Activated B cell treated with CpG ODN at 0.5 μM for 24 hours (primary cell): Measurements from ENCODE around the gene ADGRB3. TPM values are rescaled to one million over a fixed set of nuclear protein-coding genes. Genes with fewer than 3 reads are reported as not detected.

Source experiments
- ATAC-seq: fragments of 200-7000 bp; cut with Tn5 transposase; one replicate; pipeline ENCODE4 v1.10.0; 2021; ENCODE audit warnings: low read depth, mild to moderate bottlenecking, moderate library complexity
- CTCF ChIA-PET: fragments of 350-600 bp; sonication (Branson Sonifier 250); formaldehyde crosslinking; loops from one replicate; lab custom pipeline; 2021; ENCODE audit warnings: antibody characterized with exemption; lab: Charles Lee
- POLR2A ChIA-PET: fragments of 350-600 bp; sonication (Branson Sonifier 250); formaldehyde crosslinking; loops from one replicate; lab custom pipeline; 2021; ENCODE audit warnings: antibody characterized with exemption; lab: Charles Lee
- DNase-seq: peaks from one replicate; pipeline ENCODE4 v3.0.0; 2022
- H3K27ac Mint-ChIP-seq: one replicate; pipeline ENCODE4 v1.8.0; 2020; ENCODE audit warnings: mixed read lengths
- H3K27me3 Mint-ChIP-seq: one replicate; pipeline ENCODE4 v1.8.0; 2021; ENCODE audit warnings: mixed read lengths
- H3K36me3 Mint-ChIP-seq: one replicate; pipeline ENCODE4 v1.8.0; 2021; ENCODE audit warnings: low read depth, mixed read lengths
- H3K4me1 Mint-ChIP-seq: one replicate; pipeline ENCODE4 v1.8.0; 2021; ENCODE audit warnings: mixed read lengths
- H3K4me3 Mint-ChIP-seq: one replicate; pipeline ENCODE4 v1.8.0; 2020; ENCODE audit warnings: mild to moderate bottlenecking, mixed read lengths
- H3K9me3 Mint-ChIP-seq: one replicate; pipeline ENCODE4 v1.8.0; 2020; ENCODE audit warnings: mixed read lengths
- intact Hi-C: fragments of 100-400 bp; cut with micrococcal nuclease; formaldehyde crosslinking; loops from one replicate; pipeline ENCODE4 v1.15.1; 2024
- total RNA-seq: library from RNA; stranded (reverse); gene quantifications from 2 replicates; pipeline ENCODE4 v1.2.3, GENCODE V29; 2022
- TF ChIP-seq, protein P1 (sequence below): fragments of 200-600 bp; IDR thresholded peaks from one replicate; pipeline ENCODE4 v1.8.0; 2022; ENCODE audit warnings: antibody characterized with exemption, mild to moderate bottlenecking

Gene ADGRB3
- total RNA-seq, 1 donor from 2014 or later = not detected

DNA sequence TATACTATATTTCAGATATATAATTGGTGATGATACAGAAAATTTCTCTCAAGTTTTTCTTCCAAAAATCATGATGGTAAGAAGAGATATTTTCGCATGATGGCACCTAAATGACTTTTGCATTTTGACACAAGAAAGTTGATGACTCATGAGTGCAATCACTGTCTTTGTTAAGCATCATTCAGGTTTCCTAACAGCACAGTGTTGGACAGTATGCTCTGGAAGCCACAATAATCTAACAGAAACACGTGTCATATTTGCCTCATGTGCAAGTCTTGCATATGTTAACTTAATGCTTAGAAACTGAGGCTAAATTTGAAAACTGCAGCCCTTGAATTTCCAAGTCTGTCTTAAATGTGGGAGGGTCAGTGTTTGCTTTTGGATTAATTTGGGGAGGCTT is 628.2 kb downstream of the ADGRB3 start:
- intact Hi-C loops = no loop called here
- Mint-ChIP-seq H3K9me3 (no peaks in the 10 kb centered on the region), H3K4me3 (no peak overlapping the region), H3K36me3 (no peaks in the 10 kb centered on the region), H3K27me3 (no peaks in the 10 kb centered on the region), H3K27ac (no peak overlapping the region), H3K4me1 (no peaks in the 10 kb centered on the region)
- TF ChIP-seq, protein P1, sequence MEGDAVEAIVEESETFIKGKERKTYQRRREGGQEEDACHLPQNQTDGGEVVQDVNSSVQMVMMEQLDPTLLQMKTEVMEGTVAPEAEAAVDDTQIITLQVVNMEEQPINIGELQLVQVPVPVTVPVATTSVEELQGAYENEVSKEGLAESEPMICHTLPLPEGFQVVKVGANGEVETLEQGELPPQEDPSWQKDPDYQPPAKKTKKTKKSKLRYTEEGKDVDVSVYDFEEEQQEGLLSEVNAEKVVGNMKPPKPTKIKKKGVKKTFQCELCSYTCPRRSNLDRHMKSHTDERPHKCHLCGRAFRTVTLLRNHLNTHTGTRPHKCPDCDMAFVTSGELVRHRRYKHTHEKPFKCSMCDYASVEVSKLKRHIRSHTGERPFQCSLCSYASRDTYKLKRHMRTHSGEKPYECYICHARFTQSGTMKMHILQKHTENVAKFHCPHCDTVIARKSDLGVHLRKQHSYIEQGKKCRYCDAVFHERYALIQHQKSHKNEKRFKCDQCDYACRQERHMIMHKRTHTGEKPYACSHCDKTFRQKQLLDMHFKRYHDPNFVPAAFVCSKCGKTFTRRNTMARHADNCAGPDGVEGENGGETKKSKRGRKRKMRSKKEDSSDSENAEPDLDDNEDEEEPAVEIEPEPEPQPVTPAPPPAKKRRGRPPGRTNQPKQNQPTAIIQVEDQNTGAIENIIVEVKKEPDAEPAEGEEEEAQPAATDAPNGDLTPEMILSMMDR = no peak
- DNase-seq (no peak), ATAC-seq (no peak)
- ChIA-PET CTCF (no interaction called here), POLR2A (no interaction called here)

DNA sequence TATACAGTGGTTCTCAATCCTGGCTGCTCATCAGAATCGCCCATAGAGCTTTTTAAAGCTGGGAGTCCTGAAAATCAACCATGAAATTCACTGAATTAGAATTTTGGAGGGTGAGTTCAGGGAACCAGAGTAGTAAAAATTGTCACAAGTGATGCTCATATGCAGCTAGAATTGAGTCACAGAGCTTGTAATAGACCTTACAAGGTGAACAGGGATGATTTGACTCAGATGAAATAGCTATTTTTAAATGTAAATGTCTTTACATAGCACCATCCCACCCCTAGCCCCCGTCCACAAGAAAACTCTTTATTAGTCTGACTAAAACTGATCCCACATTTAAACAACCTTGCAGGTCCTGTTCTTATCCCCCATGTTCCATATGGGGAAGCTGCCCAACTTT is 630.0 kb downstream of the ADGRB3 start:
- Mint-ChIP-seq H3K4me3 (no peak overlapping the region), H3K9me3 (no peaks in the 10 kb centered on the region), H3K4me1 (no peaks in the 10 kb centered on the region), H3K36me3 (no peaks in the 10 kb centered on the region), H3K27ac (no peak overlapping the region), H3K27me3 (no peaks in the 10 kb centered on the region)
- CTCF ChIA-PET = no interaction called here
- DNase-seq (no peak), ATAC-seq (no peak)
- TF ChIP-seq, protein P1 = no peak
- POLR2A ChIA-PET = no interaction called here
- intact Hi-C loops = no loop called here

GRCh38 chr6:69265706-69266105 is 630.6 kb downstream of the ADGRB3 start:
- intact Hi-C loops = no loop called here
- H3K9me3 Mint-ChIP-seq = no peaks in the 10 kb centered on the region
- TF ChIP-seq, protein P1 = no peak
- no peaks in the 10 kb centered on the region for H3K36me3 Mint-ChIP-seq
- H3K27ac Mint-ChIP-seq = no peak overlapping the region
- no peak overlapping the region for H3K4me3 Mint-ChIP-seq
- POLR2A ChIA-PET = no interaction called here
- H3K4me1 Mint-ChIP-seq = no peaks in the 10 kb centered on the region
- CTCF ChIA-PET = no interaction called here
- no peaks in the 10 kb centered on the region for H3K27me3 Mint-ChIP-seq
- DNase-seq (no peak), ATAC-seq (no peak)

GRCh38 chr6:69276204-69276603 is 641.1 kb downstream of the ADGRB3 start:
- no peaks in the 10 kb centered on the region for H3K9me3 Mint-ChIP-seq
- no peak overlapping the region for H3K27ac Mint-ChIP-seq
- intact Hi-C loops = no loop called here
- no peak for ATAC-seq
- TF ChIP-seq, protein P1 = no peak
- H3K4me1 Mint-ChIP-seq = no peaks in the 10 kb centered on the region
- H3K4me3 Mint-ChIP-seq = no peak overlapping the region
- no peak for DNase-seq
- no peaks in the 10 kb centered on the region for H3K36me3 Mint-ChIP-seq
- ChIA-PET CTCF (no interaction called here), POLR2A (no interaction called here)
- no peaks in the 10 kb centered on the region for H3K27me3 Mint-ChIP-seq

DNA sequence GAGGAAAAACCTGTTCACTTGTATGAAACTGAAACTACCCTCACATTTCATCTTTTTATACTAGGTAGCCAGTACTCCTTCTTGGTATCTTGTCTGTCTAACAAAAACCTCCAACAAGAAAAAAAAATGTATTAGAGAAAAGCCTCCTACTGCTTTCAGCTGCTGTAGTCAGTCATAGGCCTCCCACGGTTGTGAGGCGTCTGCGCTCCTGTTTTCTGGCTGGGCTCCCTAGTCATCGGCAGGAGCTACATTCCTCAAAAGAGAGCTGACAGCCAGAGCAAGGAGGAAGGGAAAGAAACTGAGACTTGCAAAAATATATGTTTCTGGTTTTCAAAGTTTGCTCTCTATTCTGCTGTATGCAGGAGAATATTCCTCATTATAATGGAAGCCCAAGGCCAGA is 644.7 kb downstream of the ADGRB3 start:
- no peaks in the 10 kb centered on the region for H3K4me1 Mint-ChIP-seq
- intact Hi-C loops = no loop called here
- no peak overlapping the region for H3K27ac Mint-ChIP-seq
- no peaks in the 10 kb centered on the region for H3K27me3 Mint-ChIP-seq
- TF ChIP-seq, protein P1 = no peak
- ChIA-PET POLR2A (no interaction called here), CTCF (no interaction called here)
- DNase-seq (no peak), ATAC-seq (no peak)
- H3K4me3 Mint-ChIP-seq = no peak overlapping the region
- no peaks in the 10 kb centered on the region for H3K9me3 Mint-ChIP-seq
- H3K36me3 Mint-ChIP-seq = no peaks in the 10 kb centered on the region
